ENCODE measurements around the gene KRTAP3-3.

KRTAP3-3 gene

GRCh38 chr17:40956401-40957254, 37.3 kb downstream of the KRTAP3-3 start:
- no peak for DNase-seq (ENCODE audit: low spot score)
- in situ Hi-C loops (cut with MboI; ENCODE audit: low sequenced_read_pairs, unreplicated experiment): no loop called here
- TF ChIP-seq, protein P1, sequence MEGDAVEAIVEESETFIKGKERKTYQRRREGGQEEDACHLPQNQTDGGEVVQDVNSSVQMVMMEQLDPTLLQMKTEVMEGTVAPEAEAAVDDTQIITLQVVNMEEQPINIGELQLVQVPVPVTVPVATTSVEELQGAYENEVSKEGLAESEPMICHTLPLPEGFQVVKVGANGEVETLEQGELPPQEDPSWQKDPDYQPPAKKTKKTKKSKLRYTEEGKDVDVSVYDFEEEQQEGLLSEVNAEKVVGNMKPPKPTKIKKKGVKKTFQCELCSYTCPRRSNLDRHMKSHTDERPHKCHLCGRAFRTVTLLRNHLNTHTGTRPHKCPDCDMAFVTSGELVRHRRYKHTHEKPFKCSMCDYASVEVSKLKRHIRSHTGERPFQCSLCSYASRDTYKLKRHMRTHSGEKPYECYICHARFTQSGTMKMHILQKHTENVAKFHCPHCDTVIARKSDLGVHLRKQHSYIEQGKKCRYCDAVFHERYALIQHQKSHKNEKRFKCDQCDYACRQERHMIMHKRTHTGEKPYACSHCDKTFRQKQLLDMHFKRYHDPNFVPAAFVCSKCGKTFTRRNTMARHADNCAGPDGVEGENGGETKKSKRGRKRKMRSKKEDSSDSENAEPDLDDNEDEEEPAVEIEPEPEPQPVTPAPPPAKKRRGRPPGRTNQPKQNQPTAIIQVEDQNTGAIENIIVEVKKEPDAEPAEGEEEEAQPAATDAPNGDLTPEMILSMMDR (IDR thresholded peaks at IDR 0.05; ENCODE audit: borderline replicate concordance, control extremely low read depth, extremely low read depth, insufficient read depth, missing control alignments): no peak

GRCh38 chr17:40953881-40954280, 40.1 kb downstream of the KRTAP3-3 start:
- in situ Hi-C loops (cut with MboI; ENCODE audit: low sequenced_read_pairs, unreplicated experiment): no loop called here
- DNase-seq (ENCODE audit: low spot score): no peak
- TF ChIP-seq, protein P1 (IDR thresholded peaks at IDR 0.05; ENCODE audit: borderline replicate concordance, control extremely low read depth, extremely low read depth, insufficient read depth, missing control alignments): no peak

DNA sequence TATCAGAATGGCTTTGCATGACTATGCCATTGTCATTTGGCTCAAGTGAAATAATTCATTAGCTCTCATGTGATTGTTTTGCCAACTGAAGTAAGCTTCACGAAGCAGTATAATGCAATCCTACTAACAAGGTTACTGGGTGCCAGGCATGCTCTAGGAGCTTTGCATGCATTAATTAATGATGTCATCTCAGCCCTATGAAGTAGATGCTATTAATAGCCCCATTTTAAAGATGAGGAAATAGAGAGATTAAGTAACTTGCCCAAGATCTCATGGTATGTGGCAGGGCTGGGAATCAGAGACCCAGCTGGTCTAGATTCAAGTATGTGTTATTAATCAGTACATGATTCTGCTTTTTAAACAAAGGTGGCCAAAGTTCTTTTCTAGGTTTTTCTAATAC, 41.3 kb downstream of the KRTAP3-3 start:
- in situ Hi-C loops (cut with MboI; ENCODE audit: low sequenced_read_pairs, unreplicated experiment): no loop called here
- TF ChIP-seq, protein P1 (IDR thresholded peaks at IDR 0.05; ENCODE audit: borderline replicate concordance, control extremely low read depth, extremely low read depth, insufficient read depth, missing control alignments): no peak
- no peak for DNase-seq (ENCODE audit: low spot score)

DNA sequence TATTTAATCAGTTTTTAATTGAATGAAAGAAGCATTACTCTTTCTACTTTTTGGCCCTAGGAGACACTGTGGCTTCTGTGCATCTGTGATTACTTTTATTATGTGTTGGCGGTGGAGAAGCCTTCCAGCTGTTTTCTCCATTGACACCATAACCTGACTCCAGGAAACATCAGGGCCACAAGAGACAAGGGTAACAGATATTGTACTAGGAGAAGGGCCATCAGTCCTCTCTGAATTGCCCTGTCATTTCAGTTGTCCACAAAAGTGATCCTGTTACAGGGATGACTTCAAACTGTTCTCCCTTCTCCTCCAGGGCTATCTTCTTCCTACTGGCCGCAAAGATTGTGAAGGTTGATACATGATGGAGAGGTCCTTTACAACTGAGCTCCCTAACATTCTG, 41.8 kb downstream of the KRTAP3-3 start:
- in situ Hi-C loops (cut with MboI; ENCODE audit: low sequenced_read_pairs, unreplicated experiment): no loop called here
- DNase-seq (ENCODE audit: low spot score): no peak
- TF ChIP-seq, protein P1 (IDR thresholded peaks at IDR 0.05; ENCODE audit: borderline replicate concordance, control extremely low read depth, extremely low read depth, insufficient read depth, missing control alignments): no peak

- DNase-seq (ENCODE audit: low spot score): no peak
- in situ Hi-C loops (cut with MboI; ENCODE audit: low sequenced_read_pairs, unreplicated experiment): no loop called here
- TF ChIP-seq, protein P1 (IDR thresholded peaks at IDR 0.05; ENCODE audit: borderline replicate concordance, control extremely low read depth, extremely low read depth, insufficient read depth, missing control alignments): no peak
These were observed 42.8 kb downstream of the KRTAP3-3 start for GRCh38 chr17:40951011-40951622.

DNA sequence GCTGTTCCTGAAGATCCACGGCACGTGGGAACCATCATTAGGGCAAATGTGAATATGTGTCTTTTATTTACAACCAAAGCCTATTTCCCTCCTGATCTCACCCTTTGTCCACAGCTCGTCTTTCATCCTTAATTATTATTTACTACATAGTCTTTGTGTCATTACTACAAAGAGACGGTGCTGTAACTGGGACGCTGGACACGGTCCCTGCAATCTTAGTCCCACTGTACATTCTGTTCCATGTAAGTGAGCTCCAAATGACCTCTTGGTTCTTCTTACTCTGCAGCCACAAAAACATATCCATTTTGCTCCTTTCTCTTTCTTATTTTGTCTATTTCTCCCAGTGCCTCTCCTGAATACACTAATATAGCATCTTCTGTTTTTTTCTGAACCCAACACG, 43.8 kb downstream of the KRTAP3-3 start:
- in situ Hi-C loops (cut with MboI; ENCODE audit: low sequenced_read_pairs, unreplicated experiment): no loop called here
- TF ChIP-seq, protein P1 (IDR thresholded peaks at IDR 0.05; ENCODE audit: borderline replicate concordance, control extremely low read depth, extremely low read depth, insufficient read depth, missing control alignments): no peak
- no peak for DNase-seq (ENCODE audit: low spot score)

Data from GM13976 (cell line).